PFSK-1 (cell line): ENCODE measurements around the gene KBTBD6.

Experiments used
- FOXP2 ChIP-seq: optimal IDR thresholded peaks from 2 replicates; pipeline ENCODE3; 2011; ENCODE audit warnings: borderline replicate concordance, control low read depth, inconsistent platforms; ENCODE audit not compliant: insufficient read depth; ENCODE audit errors: extremely low read length, extremely low read depth
- POLR2AphosphoS5 ChIP-seq: IDR thresholded peaks from 2 replicates; pipeline ENCODE4 v1.6.1; 2012; ENCODE audit warnings: low read depth, mild to moderate bottlenecking, control low read depth, low read length, moderate library complexity
- SIN3A ChIP-seq: IDR thresholded peaks from 2 replicates; pipeline ENCODE4 v1.6.1; 2012; ENCODE audit warnings: mild to moderate bottlenecking, low read length, moderate library complexity, borderline replicate concordance; ENCODE audit not compliant: insufficient read depth
- TAF1 ChIP-seq: IDR thresholded peaks from 2 replicates; pipeline ENCODE4 v1.6.1; 2012; ENCODE audit warnings: low read length, control low read depth, borderline replicate concordance; ENCODE audit not compliant: insufficient read depth
- TF ChIP-seq, protein P1 (sequence below), 2 experiments: IDR thresholded peaks; 2 replicates each; pipeline versions ENCODE4 v1.6.1 to v1.8.0; 2011 to 2012; ENCODE audit warnings: low read depth in 2 of 2, low read length in 2 of 2, control low read depth in 1 of 2, inconsistent platforms in 1 of 2, mild to moderate bottlenecking in 1 of 2, moderate library complexity in 1 of 2; ENCODE audit not compliant: insufficient read depth in 1 of 2

The KBTBD6 gene

DNA sequence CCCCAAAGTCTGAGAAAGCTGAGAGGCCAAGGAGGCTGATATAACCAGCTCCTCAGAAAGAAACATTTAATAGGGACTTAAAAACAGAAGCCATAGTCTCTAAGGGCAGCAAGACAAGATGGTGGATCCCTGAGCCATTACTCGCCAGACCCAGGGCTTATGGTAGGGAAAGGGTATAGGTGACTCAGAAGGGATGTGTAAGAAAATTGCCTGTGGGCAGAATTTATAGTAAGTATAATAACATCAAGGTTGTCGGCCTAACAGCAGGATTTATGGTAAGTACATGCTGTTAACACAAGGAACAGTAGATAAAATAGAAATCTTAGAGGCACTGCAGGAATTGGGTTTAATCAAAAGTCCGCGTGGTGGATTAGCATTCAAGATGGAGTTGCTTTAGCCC, 14.7 kb downstream of the KBTBD6 start:
- TF ChIP-seq POLR2AphosphoS5 (no peak), SIN3A (no peak), FOXP2 (no peak), TAF1 (no peak)
- TF ChIP-seq, protein P1, sequence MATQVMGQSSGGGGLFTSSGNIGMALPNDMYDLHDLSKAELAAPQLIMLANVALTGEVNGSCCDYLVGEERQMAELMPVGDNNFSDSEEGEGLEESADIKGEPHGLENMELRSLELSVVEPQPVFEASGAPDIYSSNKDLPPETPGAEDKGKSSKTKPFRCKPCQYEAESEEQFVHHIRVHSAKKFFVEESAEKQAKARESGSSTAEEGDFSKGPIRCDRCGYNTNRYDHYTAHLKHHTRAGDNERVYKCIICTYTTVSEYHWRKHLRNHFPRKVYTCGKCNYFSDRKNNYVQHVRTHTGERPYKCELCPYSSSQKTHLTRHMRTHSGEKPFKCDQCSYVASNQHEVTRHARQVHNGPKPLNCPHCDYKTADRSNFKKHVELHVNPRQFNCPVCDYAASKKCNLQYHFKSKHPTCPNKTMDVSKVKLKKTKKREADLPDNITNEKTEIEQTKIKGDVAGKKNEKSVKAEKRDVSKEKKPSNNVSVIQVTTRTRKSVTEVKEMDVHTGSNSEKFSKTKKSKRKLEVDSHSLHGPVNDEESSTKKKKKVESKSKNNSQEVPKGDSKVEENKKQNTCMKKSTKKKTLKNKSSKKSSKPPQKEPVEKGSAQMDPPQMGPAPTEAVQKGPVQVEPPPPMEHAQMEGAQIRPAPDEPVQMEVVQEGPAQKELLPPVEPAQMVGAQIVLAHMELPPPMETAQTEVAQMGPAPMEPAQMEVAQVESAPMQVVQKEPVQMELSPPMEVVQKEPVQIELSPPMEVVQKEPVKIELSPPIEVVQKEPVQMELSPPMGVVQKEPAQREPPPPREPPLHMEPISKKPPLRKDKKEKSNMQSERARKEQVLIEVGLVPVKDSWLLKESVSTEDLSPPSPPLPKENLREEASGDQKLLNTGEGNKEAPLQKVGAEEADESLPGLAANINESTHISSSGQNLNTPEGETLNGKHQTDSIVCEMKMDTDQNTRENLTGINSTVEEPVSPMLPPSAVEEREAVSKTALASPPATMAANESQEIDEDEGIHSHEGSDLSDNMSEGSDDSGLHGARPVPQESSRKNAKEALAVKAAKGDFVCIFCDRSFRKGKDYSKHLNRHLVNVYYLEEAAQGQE (IDR thresholded peaks at IDR 0.05; ENCODE audit: insufficient read depth in 1 of 2, low read depth in 2 of 2, low read length in 2 of 2) = no peak

- no peak for TF ChIP-seq TAF1
- no peak for TF ChIP-seq FOXP2
- no peak for TF ChIP-seq POLR2AphosphoS5
- TF ChIP-seq, protein P1 (IDR thresholded peaks at IDR 0.05; ENCODE audit: insufficient read depth in 1 of 2, low read depth in 2 of 2, low read length in 2 of 2) = no peak
- no peak for TF ChIP-seq SIN3A
Measured at GRCh38 chr13:41111454-41111853, 21.1 kb downstream of the KBTBD6 start.

GRCh38 chr13:41107584-41108014, 25.0 kb downstream of the KBTBD6 start:
- TF ChIP-seq, protein P1 (IDR thresholded peaks at IDR 0.05; ENCODE audit: insufficient read depth in 1 of 2, low read depth in 2 of 2, low read length in 2 of 2) = no peak
- TF ChIP-seq TAF1 (no peak), SIN3A (no peak), POLR2AphosphoS5 (no peak), FOXP2 (no peak)

- TF ChIP-seq FOXP2 (no peak), SIN3A (no peak), TAF1 (no peak), POLR2AphosphoS5 (no peak)
- TF ChIP-seq, protein P1 (IDR thresholded peaks at IDR 0.05; ENCODE audit: insufficient read depth in 1 of 2, low read depth in 2 of 2, low read length in 2 of 2) = no peak
Measured at GRCh38 chr13:41107104-41107571, 25.5 kb downstream of the KBTBD6 start.

- TF ChIP-seq, protein P1 (IDR thresholded peaks at IDR 0.05; ENCODE audit: insufficient read depth in 1 of 2, low read depth in 2 of 2, low read length in 2 of 2) = no peak
- no peak for TF ChIP-seq TAF1
- TF ChIP-seq POLR2AphosphoS5 = no peak
- no peak for TF ChIP-seq FOXP2
- TF ChIP-seq SIN3A = no peak
Measured at GRCh38 chr13:41099986-41100385, 32.6 kb downstream of the KBTBD6 start.
